CD4-positive, alpha-beta T cell treated with Interleukin-17A for 1 hour (primary cell): Measurements from ENCODE around the gene TFDP2.
A peak's percentile ranks its signal among the peaks of the same experiment; 100 is the strongest.
"Not testable (repeated sequence)": the region's sequence is repeated elsewhere in the genome, so short reads cannot be mapped to it uniquely, and the experiment has no call there.

Experiments
- DNase-seq: peaks from one replicate; pipeline ENCODE4 v3.0.0-alpha.2; 2020

The TFDP2 gene

DNA sequence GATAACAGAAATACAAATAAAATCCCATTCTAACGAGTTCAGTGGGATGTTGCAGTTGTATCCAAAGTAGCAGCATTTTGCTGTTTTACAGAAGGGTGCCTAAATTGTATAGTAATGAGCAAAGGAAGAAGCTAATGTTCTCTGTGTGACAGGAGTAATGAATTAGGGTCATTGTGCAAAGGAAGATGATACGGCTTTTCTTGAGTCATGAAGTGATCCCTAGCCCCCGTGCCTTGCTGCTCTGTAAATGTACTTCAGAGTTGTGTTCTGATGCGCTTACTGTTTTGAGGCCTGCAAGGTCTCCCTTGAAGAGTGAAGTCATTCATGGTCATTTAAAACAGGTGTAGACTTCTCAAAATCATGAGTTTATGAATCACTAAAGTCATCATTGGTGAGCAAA is 235.0 kb downstream of the TFDP2 start:
- no peak for DNase-seq

GRCh38 chr3:141913150-141913811 is 236.1 kb downstream of the TFDP2 start:
- peak; percentile 83 for DNase-seq

- not testable (repeated sequence) for DNase-seq
These were observed 239.4 kb downstream of the TFDP2 start for GRCh38 chr3:141909986-141910385.

- DNase-seq = no peak
These were observed 239.9 kb downstream of the TFDP2 start for GRCh38 chr3:141909408-141909807.

DNA sequence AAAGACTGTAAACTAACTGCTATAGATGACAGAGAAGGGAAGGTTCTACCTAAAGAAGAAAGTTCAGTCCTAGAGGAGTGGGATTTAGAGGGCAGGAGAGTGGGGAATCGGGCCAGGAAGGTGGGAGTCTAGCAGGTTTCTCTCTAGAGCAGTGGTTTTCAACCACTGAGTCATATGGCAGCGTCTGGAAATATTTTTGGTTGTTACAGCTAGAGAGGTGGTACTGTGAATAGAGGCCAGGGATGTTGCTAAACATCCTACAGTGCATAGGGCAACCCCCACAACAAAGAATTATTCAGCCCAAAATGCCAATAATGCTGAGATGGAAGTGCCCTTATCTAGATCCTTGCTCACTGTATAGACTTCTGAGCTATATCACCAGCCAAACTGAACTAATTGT is 244.2 kb downstream of the TFDP2 start:
- no peak for DNase-seq

GRCh38 chr3:141904203-141904602 is 245.1 kb downstream of the TFDP2 start:
- no peak for DNase-seq

GRCh38 chr3:141901914-141902313 is 247.4 kb downstream of the TFDP2 start:
- DNase-seq = no peak

- DNase-seq = no peak
These were observed 249.0 kb downstream of the TFDP2 start for GRCh38 chr3:141900343-141900742.

DNA sequence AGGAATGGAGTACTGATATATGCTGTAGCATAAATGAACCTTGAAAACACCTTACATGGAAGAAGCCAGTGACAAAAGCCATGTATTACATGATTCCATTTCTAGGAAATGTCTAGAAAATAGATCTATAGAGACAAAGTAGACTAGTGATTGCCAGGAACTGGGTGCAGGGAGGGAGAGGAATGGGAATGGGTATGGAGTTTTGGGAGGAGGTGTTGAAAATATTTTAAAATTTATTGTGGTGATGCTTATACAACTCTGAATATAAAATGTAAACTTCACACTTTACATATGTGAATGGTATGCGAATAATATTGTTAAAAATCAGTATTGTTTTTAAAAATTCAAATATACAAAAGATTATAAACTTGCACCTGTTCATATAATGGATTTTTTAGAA is 250.4 kb downstream of the TFDP2 start:
- no peak for DNase-seq

DNA sequence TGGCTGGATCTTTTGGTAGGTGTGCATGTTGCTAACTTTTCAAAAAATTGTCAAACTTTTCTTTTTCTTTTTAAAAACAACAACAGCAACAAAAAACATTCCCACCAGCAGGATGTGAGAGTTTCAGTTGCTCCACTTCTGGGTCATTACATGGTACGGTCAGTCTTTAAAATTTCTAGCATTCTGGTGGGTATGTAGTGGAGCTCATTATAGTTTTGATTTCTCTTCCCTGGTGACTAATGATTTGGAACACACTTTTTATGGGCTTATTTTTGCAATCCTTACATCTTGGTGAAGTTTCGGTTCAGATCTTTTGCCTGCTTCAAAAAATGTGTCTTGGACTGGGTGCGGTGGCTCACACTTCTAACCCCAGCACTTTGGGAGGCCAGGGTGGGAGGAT is 253.6 kb downstream of the TFDP2 start:
- DNase-seq = no peak

GRCh38 chr3:141894524-141895176 is 254.7 kb downstream of the TFDP2 start:
- DNase-seq = no peak
